ENCODE data around the gene CEPT1.
A peak's percentile ranks its signal among the peaks of the same experiment; 100 is the strongest.
"Not testable (repeated sequence)": the region's sequence is repeated elsewhere in the genome, so short reads cannot be mapped to it uniquely, and the experiment has no call there.

CEPT1 gene

GRCh38 chr1:111139956-111140679 is at the start of gene CEPT1, which contains the start of gene DRAM2:
TSS of gene CEPT1 (plus strand) at chr1:111140223. CDS start at chr1:111147715, 7,492 bp downstream.
TSS of gene DRAM2 (minus strand) at chr1:111140093. CDS start at chr1:111131554, 8,539 bp downstream.
- DNase-seq, result peak; percentile 93

GRCh38 chr1:111095421-111095820 is 44.6 kb upstream of the CEPT1 start:
- not testable (repeated sequence) for DNase-seq

- DNase-seq, result no peak
These were observed 42.5 kb upstream of the CEPT1 start for GRCh38 chr1:111097356-111098099.

- no peak for DNase-seq
These were observed 40.7 kb upstream of the CEPT1 start for GRCh38 chr1:111099289-111099688.

- no peak for DNase-seq
These were observed 38.0 kb upstream of the CEPT1 start for GRCh38 chr1:111101854-111102642.

GRCh38 chr1:111104981-111105380 is 35.0 kb upstream of the CEPT1 start:
- no peak for DNase-seq

- no peak for DNase-seq
These were observed 29.7 kb upstream of the CEPT1 start for GRCh38 chr1:111110197-111110899.

- no peak for DNase-seq
These were observed 23.5 kb upstream of the CEPT1 start for GRCh38 chr1:111116496-111116895.

GRCh38 chr1:111126354-111126753 is 13.7 kb upstream of the CEPT1 start:
- DNase-seq, result no peak

GRCh38 chr1:111127923-111128643 is 11.9 kb upstream of the CEPT1 start:
- DNase-seq, result no peak

GRCh38 chr1:111129376-111129775 is 10.6 kb upstream of the CEPT1 start:
- no peak for DNase-seq

GRCh38 chr1:111131693-111132092 is 8.3 kb upstream of the CEPT1 start:
- no peak for DNase-seq

- no peak for DNase-seq
These were observed 6.2 kb upstream of the CEPT1 start for GRCh38 chr1:111133866-111134265.

- DNase-seq, result no peak
These were observed 583 bp upstream of the CEPT1 start for GRCh38 chr1:111139324-111139955.

- DNase-seq, result no peak
These were observed 601 bp downstream of the CEPT1 start for GRCh38 chr1:111140680-111140967.

- DNase-seq, result no peak
These were observed 1.5 kb downstream of the CEPT1 start for GRCh38 chr1:111141245-111142220.

- DNase-seq, result no peak
These were observed 2.4 kb downstream of the CEPT1 start for GRCh38 chr1:111142356-111142975.

- DNase-seq, result no peak
These were observed 5.5 kb downstream of the CEPT1 start for GRCh38 chr1:111145542-111145941.

GRCh38 chr1:111145963-111146768 is 6.1 kb downstream of the CEPT1 start:
- no peak for DNase-seq
